Measurements from ENCODE around the gene TTYH1.

TTYH1 gene

GRCh38 chr19:54414156-54414555 lies 1.1 kb upstream of the TTYH1 start:
- H3K27ac ChIP-seq (ENCODE audit: low read length), result no peak overlapping the region
- H3K4me2 ChIP-seq (ENCODE audit: low read length), result no peak overlapping the region
- H3K27me3 ChIP-seq (ENCODE audit: low read depth, low read length), result peaks cover 5% of the 10 kb centered on the region; the same call in 1 of the 2 replicates
- no peaks in the 10 kb centered on the region for H3K36me3 ChIP-seq (replicated peaks; ENCODE audit: low read depth, low read length)
- H4K20me1 ChIP-seq (ENCODE audit: insufficient read depth, low read length), result no peaks in the 10 kb centered on the region
- no peaks in the 10 kb centered on the region for H3K79me2 ChIP-seq (ENCODE audit: low read length)
- no peaks in the 10 kb centered on the region for H3K4me1 ChIP-seq (ENCODE audit: low read length)
- no peak for TF ChIP-seq CTCF (IDR thresholded peaks at IDR 0.05; ENCODE audit: low read depth, low read length)
- no peak for TF ChIP-seq EZH2phosphoT487 (IDR thresholded peaks at IDR 0.05; ENCODE audit: low read depth)
- no peak overlapping the region for H2AFZ ChIP-seq (ENCODE audit: low read depth, low read length)
- no peak overlapping the region for H3K4me3 ChIP-seq (ENCODE audit: low read length)
- no peaks in the 10 kb centered on the region for H3K9me3 ChIP-seq (ENCODE audit: insufficient read depth, low read length)
- H3K9ac ChIP-seq (ENCODE audit: low read length), result no peak overlapping the region

- no peak overlapping the region for H3K27ac ChIP-seq (ENCODE audit: low read length)
- no peaks in the 10 kb centered on the region for H3K9me3 ChIP-seq (ENCODE audit: insufficient read depth, low read length)
- H2AFZ ChIP-seq (ENCODE audit: low read depth, low read length), result no peak overlapping the region
- no peaks in the 10 kb centered on the region for H3K4me1 ChIP-seq (ENCODE audit: low read length)
- no peak overlapping the region for H3K4me3 ChIP-seq (ENCODE audit: low read length)
- no peak overlapping the region for H3K4me2 ChIP-seq (ENCODE audit: low read length)
- TF ChIP-seq CTCF (IDR thresholded peaks at IDR 0.05; ENCODE audit: low read depth, low read length) (no peak), EZH2phosphoT487 (IDR thresholded peaks at IDR 0.05; ENCODE audit: low read depth) (no peak)
- no peak overlapping the region for H3K9ac ChIP-seq (ENCODE audit: low read length)
- no peaks in the 10 kb centered on the region for H3K27me3 ChIP-seq (ENCODE audit: low read depth, low read length)
- H3K36me3 ChIP-seq (replicated peaks; ENCODE audit: low read depth, low read length), result no peaks in the 10 kb centered on the region
- H4K20me1 ChIP-seq (ENCODE audit: insufficient read depth, low read length), result no peaks in the 10 kb centered on the region
- H3K79me2 ChIP-seq (ENCODE audit: low read length), result no peaks in the 10 kb centered on the region
These were observed 823 bp downstream of the TTYH1 start for GRCh38 chr19:54415901-54416673.

- no peaks in the 10 kb centered on the region for H3K9me3 ChIP-seq (ENCODE audit: insufficient read depth, low read length)
- no peak overlapping the region for H2AFZ ChIP-seq (ENCODE audit: low read depth, low read length)
- H3K4me3 ChIP-seq (ENCODE audit: low read length), result no peak overlapping the region
- no peaks in the 10 kb centered on the region for H3K4me1 ChIP-seq (ENCODE audit: low read length)
- H3K79me2 ChIP-seq (ENCODE audit: low read length), result no peaks in the 10 kb centered on the region
- no peaks in the 10 kb centered on the region for H4K20me1 ChIP-seq (ENCODE audit: insufficient read depth, low read length)
- no peak overlapping the region for H3K9ac ChIP-seq (ENCODE audit: low read length)
- TF ChIP-seq CTCF (IDR thresholded peaks at IDR 0.05; ENCODE audit: low read depth, low read length) (no peak), EZH2phosphoT487 (IDR thresholded peaks at IDR 0.05; ENCODE audit: low read depth) (no peak)
- no peak overlapping the region for H3K4me2 ChIP-seq (ENCODE audit: low read length)
- H3K36me3 ChIP-seq (replicated peaks; ENCODE audit: low read depth, low read length), result no peaks in the 10 kb centered on the region
- no peak overlapping the region for H3K27ac ChIP-seq (ENCODE audit: low read length)
- no peaks in the 10 kb centered on the region for H3K27me3 ChIP-seq (ENCODE audit: low read depth, low read length)
These were observed 1.6 kb downstream of the TTYH1 start for GRCh38 chr19:54416695-54417491.
